IPS-NIHi11 (cell line): Measurements from ENCODE around the gene ZNF628.
A peak's percentile ranks its signal among the peaks of the same experiment; 100 is the strongest.
"Not testable (repeated sequence)": the region's sequence is repeated elsewhere in the genome, so short reads cannot be mapped to it uniquely, and the experiment has no call there.

ENCODE experiments used
- DNase-seq: peaks from one replicate; pipeline ENCODE4 v3.0.0; 2012; ENCODE audit warnings: mixed read lengths, low spot score

Gene ZNF628

DNA sequence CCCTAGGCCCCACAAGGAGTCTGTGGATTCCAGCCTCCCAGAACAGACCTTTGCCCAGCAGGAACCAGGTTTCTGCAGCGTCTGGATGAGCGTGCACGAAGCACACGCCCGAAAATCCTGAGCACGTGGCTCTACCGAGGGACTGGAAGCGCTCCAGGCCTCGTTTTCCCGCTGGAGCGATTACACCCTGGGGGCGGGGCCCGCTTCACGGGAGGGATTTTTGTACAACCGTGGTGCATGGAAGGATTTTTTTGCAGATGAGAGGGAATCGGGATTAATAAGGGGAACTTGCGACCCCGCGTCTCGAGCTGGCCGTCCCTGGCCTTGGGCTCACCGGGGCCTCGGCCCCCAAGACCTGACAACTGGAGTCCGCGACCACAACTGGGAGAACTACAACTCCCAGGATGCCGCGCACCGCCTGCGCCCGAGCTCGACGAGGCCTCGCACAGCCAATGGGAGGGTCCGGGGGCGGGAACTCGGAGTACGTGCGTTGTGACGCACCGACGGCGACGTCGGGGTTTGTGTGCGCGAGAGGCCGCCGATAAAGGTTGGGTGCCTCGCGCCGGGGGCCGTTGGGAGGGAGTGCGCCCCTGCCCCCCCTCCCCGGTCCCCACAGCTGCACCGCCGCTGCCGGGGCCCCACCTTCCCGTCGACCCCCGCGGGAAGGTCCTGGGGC, at the start of gene ZNF628:
TSS of gene ZNF628 (plus strand) at position 518 of the 676 bp plus-strand sequence. CDS start 3,294 bp downstream, outside the sequence.
- peak; percentile 97 for DNase-seq

DNA sequence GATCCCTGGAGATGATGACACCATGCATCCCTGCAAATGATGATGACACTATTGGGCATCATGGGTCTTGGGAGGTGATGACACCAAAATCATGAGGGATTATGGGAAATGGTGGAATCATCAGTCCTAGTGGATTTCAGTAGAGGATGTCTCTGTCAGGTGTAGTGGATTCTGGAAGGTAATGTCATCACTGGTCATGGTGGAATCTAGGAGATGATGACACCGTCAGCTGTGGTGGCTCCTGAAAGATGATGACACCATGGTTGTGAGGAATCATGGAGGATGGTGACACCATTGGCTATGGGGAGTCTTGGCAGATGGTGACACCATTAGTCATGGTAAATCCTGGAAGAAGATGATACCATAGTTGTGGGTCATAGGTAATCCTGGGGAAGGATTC, 45.2 kb upstream of the ZNF628 start:
- no peak for DNase-seq

DNA sequence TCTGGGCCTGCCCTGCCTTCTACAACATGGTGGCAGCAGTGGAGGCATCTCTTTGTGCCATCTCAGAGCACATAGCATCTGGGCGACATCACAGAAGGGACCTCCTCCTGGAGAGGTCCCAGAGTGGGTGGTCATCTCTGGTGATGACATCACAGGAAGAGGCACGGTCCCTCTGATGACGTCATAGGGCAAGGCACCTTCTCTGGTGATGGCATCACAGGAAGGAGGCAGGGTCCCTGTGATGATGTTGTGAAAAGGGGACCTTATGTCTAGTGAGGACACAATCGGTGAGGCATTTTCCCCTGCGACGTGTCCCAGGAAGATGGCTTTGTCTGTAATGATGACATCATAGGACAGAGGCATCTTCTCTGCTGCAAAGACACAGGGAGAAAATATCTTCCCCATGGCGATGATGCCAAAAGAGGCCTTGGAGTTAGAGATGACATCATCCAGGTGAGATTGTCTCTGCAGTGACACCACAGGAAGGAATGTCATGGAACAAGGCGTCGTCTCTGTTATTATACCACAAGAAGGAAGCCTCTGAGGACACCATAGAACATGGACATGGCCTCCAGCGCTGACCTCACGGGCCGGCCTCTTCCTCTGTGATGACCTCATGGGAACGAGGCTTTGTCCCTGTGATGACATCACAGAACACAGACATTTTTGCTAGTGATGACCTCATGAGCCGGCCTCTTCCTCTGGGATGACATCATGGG, 44.0 kb upstream of the ZNF628 start:
- no peak for DNase-seq

DNA sequence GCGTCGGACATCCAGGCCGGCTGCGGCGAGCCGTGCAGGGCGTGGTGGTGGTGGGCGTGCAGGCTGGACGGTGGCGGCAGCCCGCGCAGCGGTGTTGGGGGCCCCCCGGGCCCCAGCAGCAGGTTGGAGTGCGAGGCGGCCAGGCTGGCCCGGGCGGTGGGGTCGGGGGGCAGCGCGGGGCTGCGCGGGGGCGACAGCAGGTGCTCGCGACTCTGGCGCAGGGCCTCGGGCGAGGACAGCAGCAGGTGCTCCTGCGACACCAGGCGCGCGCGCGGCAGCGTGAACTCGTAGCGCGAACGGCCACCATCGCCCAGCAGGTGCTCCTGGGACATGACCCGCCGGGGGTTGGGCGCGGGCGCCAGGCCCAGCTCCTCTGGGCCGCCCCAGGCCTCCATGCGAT, 43.1 kb upstream of the ZNF628 start:
- DNase-seq, result peak; percentile 35

DNA sequence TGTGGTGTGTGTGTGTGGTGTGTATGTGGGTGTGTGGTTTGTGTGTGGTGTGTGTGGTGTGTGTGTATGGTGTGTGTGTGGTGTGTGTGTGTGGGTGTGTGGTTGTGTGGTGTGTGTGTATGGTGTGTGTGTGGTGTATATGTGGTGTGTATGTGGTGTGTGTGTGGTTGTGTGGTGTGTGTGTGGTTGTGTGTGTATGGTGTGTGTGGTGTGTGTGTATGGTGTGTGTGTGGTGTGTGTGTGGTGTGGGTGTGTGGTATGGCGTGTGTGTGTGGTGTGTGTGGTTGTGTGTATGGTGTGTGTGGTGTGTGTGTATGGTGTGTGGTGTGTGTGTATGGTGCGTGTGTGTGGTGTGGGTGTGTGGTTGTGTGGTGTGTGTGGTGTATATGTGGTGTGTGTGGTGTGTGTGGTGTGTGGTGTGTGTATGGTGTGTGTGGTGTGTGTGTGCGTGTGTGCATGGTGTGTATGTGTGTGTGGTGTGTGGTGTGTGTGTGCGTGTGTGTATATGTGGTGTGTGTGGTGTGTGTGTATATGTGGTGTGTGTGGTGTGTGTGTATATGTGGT, 42.0 kb upstream of the ZNF628 start:
- DNase-seq, result no peak

DNA sequence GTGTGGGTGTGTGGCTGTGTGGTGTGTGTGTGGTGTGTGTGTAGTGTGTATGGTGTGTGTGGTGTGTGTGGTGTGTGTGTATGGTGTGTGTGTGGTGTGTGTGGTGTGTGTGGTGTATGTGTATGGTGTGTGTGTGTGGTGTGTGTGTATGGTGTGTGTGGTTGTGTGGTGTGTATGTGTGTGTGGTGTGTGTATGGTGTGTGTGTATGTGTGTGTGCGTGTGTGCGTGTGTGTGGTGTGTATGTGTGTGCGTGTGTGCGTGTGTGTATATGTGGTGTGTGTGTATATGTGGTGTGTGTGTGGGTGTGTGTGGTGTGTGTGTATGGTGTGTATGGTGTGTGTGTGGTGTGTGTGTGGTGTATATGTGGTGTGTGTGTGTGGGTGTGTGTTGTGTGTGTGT, 41.4 kb upstream of the ZNF628 start:
- DNase-seq, result no peak

DNA sequence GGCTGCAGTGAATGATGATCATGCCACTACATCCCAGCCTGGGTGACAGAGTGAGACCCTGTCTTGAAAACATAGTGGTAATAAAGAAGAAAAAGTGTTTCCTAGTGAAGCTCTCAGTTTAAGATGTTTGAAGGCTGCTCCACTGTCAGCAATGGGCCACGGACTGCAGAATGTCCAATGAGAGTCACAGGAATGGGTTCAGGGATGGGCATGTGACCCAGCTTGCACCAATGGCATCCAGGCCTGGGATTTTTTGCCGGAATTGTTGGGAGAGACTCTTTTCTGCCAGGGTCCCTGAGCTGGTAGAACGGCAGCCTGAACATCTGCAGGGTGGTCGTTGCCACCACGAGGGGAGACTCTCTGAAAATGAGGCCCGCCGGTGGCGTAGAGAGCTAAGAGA, 39.6 kb upstream of the ZNF628 start:
- DNase-seq, result no peak

DNA sequence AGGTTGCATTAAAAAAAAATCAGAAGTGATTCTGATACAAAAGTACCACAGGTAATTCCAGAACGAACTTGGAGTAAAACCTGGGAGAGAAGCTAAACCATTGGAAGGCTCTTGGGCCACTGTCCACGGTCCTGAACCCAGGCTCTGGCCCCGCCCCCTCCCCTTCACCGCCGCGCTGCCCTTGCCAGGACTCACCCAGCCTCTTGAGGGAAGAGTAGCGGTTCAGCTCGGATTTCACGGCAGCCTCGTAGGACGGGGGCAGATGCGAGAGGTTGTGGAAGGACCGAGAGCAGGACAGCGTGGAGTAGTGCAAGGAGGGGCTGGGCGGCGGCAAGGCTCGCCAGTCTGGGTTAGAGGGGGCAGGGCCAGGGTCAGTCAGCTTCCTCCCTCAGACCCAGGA, 39.0 kb upstream of the ZNF628 start:
- peak; percentile 90 for DNase-seq

DNA sequence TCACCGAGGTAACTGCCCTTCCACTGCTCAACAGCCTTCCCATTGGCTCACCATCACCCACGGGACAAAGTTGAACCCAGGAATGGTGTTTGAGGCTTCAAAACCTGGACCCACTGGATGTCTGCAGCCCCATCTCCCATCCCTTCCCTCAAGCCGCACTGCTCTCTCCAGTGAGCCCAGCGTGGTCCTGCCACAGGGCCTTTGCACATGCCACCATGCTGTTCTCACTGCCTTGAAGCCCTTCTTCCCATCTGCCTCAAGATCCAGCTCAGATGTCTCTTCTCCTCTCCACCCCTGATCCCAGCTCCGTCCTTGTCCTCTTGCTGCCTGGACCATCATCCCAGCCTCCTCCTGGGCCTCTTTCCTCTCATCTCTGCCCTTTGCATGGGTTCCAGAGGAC, 37.4 kb upstream of the ZNF628 start:
- DNase-seq, result no peak

DNA sequence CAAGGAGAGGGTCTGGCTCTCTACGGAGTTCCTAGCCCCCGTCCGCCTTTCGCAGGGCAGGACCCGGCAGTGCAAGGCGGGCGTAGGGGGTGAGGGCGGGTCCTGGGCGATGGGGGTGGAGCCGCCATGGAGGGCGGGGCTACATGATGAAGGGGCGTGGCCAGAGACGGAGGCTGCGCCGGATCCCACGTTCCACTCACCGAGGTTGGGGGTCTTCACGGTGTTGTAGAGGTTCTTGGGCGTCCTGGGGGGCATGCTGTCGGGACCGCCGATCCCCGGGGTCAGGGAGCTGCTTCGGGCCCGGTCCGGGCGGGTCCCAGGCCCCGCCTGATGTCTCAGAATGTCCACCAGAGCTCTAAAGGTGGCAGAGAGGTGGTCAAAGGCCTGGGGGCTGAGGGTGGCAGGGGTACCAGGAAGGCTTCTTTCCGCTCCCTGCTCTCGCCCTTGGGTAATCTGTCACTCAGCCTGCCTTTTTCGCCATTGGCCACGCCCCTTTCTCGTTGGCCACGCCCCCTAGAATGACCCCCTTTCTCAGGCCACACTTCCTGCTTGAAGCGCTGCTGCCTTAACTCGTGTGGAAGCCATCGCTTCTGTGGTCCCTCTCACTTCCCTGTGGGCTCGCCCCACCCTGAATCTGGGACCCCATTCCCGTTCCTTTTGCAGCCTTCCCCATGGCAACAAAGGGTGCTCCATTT, 35.9 kb upstream of the ZNF628 start:
- DNase-seq, result peak; percentile 85

DNA sequence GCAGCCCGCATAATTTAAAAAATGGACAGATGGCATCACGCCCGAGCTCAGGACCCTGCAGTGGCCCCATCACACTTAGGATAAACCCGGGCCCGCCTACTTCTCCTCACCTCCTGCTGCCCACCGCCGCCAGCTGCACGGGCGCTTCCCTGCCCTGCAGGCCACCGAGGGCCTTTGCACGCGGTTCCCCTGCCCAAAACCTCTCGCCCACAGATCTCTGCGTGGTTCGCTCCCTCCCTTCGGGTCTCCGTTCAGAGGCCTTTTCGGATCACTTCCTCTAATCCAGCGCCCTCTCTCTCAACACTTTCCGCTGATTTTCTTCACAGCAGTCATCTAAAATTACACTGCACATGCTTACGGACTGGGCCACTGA, 35.1 kb upstream of the ZNF628 start:
- no peak for DNase-seq

DNA sequence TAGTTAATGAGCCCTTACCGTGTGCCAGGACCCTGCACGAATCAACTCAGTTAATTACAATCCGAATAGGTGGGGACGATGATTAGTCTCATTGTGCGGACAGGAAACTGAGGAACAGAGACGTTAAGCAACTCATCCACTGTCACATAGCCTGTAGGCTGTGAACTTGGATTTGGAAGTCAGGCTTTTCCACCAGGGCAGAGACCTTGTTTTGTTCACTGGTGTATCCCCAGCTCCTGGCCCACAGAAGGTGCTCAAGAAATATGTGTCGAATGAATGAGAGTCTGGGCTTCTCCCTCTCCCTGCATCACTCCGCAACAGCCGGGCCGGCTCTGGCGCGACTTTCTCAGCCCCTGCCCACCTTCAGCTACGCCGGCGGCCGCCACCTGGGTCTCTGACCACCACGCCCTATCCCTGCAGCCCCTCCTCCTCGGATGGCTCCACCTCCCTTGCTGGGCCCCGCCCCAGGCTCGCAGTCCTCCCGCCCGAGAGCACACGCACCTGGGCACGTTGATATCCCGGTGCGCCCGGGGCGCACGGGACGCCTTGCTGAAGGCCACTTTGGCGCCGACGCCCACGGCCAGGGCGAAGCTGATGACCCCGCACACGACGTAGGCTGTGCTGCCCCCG, 34.6 kb upstream of the ZNF628 start:
- DNase-seq, result peak; percentile 91

DNA sequence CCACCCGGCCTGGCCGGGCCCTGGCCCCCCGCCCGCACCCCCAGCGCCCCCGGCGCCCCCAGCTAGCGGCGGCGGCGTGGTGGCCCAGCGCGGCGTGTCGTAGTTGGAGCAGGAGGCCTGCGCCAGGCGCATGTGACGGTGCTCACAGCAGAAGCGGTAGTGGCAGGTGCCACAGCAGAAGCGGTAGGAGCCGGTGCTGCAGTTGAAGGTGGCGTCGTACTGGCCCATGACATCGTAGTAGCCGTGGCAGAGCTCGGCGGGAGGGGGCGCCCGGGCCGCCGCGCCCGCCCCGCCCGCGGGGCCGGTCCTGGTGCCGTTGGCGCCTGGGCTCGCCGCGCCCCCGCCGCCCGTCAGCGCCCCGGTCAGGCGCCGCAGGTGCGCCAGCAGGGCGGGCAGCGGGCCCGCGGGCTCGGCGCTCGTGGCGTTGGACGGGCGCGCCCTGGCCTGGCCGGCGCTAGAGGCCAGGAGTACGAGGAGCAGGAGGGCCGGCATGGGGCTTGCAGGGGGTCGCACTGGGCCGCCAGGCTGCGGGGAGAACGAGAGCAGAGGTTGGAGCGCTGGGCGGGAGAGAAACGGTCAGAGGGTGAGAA, 34.0 kb upstream of the ZNF628 start:
- DNase-seq, result peak; percentile 47

DNA sequence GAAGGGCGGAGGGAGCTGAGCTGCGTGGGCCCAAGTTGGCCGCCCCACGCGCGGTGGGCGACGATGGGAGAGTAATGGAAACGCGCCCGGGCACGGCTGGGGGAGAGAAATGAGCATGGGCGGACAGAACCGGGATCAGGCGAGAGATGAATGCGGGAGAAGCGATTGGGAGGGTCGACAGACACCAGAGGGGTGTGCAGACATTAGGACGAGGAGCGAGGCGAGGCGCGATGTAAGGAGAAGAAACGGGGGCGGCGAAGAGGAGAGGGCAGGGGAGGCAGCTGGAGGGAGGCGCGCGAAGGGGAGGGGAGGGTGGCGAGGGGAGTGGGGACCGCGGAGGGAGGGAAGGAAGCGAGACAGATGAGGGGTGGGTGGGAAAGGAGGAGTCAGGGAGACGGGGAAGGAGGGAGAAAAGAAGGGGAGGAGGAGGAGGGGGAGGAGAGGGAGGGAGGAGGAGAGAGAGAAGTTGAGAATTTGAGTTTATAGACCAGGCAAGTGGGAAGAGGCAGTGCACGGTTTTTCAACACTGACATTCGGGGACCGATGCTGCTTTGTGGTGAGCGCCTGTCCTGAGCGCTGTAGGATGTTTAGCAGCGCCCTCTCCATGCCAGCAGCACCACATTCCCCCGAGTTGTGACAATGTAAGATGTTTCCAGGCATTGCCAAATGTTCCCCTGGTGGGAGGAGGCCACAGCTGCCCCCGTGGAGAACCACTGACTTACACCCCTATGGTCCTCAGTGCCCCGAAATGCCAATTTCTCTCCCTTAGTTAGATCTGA, 33.2 kb upstream of the ZNF628 start, which contains the start of gene SHISA7:
TSS of gene SHISA7 (minus strand) at position 256 of the 779 bp plus-strand sequence. CDS start 437 bp downstream, outside the sequence.
- peak; percentile 35 for DNase-seq

DNA sequence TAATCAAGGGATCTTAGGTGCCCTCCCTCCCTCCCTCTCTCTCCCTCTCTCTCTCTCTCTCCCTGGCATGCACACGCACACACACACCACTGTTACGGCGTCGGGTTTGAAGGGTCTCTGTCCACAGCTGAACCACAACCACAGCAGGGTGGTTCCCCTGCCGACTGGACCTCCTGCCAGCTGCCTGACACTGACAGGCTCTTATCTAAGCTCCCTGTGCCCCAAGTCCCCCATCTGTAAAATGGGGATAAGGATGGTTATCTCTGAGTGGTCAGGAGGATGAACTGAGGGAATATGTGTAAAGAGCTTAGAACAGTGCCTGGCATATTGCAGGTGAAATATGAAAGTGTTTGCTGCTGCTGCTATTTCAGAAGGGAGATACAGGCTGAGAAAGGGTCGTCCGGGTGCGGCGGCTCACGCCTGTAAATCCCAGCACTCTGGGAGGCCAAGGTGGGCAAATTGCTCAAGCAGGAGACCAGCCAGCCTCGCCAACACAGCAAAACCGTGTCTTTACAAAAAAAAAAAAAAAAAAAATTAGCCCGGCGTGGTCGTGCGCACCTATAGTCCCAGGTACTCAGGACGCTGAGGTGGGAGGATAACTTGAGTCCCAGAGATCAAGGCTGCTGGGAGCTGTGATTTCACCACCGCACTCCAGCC, 32.5 kb upstream of the ZNF628 start:
- no peak for DNase-seq

DNA sequence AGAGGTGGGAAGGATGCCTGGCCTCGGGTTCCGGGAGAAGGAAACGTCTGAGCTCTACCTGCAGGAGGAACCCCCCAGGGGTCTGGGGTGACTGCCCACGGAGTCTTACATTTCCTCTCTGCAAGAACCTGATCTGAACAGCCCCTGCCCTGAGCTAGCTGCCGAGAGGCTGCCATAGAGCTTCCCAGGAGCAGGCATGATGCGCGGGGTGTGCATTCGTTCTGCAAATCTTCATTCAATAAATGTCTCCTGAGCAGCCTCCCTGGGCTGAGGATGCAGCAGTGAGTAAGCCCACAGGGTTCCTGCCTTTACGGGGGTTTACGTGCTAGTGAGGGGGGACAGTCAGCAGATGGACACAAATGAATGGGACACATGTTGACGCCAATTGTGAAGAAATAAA, 31.8 kb upstream of the ZNF628 start:
- no peak for DNase-seq

DNA sequence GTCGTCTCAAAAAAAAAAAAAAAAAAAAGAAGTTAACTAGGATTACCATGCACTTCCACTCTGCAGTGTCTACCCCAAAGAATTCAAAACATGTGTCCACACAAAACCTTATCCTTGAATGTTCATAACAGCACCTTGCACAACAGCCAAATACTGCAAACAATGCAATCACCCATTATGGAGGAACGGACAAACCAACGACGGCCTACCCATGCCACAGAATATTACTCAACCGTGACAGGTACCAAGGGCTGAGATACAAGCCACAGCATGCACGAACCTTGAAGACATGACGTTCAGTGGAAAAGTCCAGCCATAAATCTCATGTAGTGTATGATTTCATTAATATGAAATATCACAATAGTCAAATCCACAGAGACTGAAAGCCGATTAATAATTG, 30.4 kb upstream of the ZNF628 start:
- DNase-seq, result no peak

DNA sequence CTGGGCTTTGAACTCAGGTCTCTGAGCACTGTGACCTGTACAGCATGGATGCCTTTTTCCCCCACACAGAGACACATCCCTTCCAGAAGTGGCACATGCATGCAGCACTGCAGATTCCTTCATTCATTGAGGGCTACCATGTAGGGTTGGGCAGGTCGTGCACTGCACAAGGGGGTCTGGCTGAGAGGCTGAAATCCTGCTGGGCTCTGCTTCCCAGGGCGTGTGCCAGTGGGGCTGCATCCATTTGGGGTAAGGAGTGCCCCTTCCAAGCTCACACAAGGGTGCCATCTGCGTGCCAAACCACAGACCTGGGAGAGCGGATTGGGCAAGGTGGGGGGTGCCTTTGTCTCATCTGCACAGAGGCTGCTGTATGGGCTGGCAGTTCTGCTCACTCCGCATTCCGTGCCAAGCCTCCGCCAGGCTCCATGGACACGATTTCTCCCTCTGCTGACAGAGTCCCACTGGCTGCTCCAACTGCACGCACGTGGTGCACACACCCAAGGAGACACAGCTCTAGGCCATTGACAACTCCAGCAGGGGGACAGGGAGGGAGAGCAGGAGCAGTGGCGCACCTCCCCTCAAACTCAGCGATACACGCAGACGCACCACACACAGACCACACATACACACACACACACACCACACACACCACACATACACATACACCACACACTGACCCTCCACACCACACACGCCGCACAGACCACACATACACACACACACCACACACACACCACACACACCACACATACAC, 28.8 kb upstream of the ZNF628 start:
- no peak for DNase-seq

DNA sequence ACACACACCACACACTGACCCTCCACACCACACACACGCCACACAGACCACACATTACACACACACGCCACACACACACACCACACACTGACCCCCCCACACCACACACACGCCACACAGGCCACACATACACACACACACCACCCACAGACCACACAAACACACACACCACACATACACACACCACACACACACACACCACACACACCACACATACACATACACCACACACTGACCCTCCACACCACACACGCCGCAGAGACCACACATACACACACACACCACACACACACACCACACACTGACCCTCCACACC, 28.3 kb upstream of the ZNF628 start:
- DNase-seq, result not testable (repeated sequence)

DNA sequence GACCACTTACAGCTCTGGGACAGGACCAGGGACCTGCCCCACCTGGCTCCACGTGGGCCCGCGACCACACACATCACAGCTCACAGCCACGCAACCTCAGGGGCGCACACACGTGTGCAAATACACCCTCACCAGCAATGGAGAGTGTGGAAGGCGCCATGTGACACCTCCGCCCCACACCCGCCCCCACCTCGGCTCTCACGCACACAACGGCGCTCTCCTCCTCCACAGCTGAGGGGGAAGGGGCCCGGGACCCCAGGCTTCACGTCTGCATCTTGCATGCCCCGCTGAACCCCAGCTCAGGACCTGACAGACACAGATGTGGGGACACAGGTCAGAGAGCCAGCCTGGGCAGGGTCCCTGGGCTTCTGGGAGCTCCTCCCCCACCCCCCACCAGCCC, 26.9 kb upstream of the ZNF628 start:
- DNase-seq, result no peak
